Gastrocnemius medialis (tissue), 4 donors: ENCODE data around the gene NCKAP1. TPM values are rescaled to one million over a fixed set of nuclear protein-coding genes. Genes with fewer than 3 reads are reported as not detected.
"Not testable (repeated sequence)": the region's sequence is repeated elsewhere in the genome, so short reads cannot be mapped to it uniquely, and the experiment has no call there.

ENCODE experiments used
- ATAC-seq, 2 donors: fragments of 150-250 bp; one replicate each; pipeline ENCODE4 v1.9.1; 2016
- DNase-seq, 2 donors: peaks; one replicate each; pipeline ENCODE4 v3.0.0-alpha.2; 2019
- H3K27ac ChIP-seq, 4 donors: fragments of 200-600 bp; sonication (generic); 1 replicate in 1 of 4; 2 replicates in 3 of 4; pipeline ENCODE4 v1.5.1; 2016 to 2018; ENCODE audit warnings: mild to moderate bottlenecking in 2 of 4, moderate library complexity in 1 of 4
- H3K27me3 ChIP-seq, 3 donors: fragments of 200-600 bp; sonication (generic) in 2 of 3; 1 replicate in 1 of 3; 2 replicates in 2 of 3; pipeline versions ENCODE4 v1.5.1 to v1.6.0; 2016 to 2019; ENCODE audit warnings: mild to moderate bottlenecking in 1 of 3, moderate library complexity in 1 of 3
- H3K36me3 ChIP-seq, 2 donors: fragments of 200-600 bp; sonication (generic) in 1 of 2; one replicate each; pipeline ENCODE4 v1.5.1; 2017 to 2018
- H3K4me1 ChIP-seq, 2 donors: fragments of 200-600 bp; sonication (generic) in 1 of 2; one replicate each; pipeline ENCODE4 v1.5.1; 2016 to 2017; ENCODE audit warnings: mild to moderate bottlenecking in 2 of 2
- H3K4me3 ChIP-seq, 4 donors: fragments of 200-600 bp; sonication (generic) in 3 of 4; 1 replicate in 1 of 4; 2 replicates in 3 of 4; pipeline ENCODE4 v1.5.1; 2016 to 2019; ENCODE audit warnings: mild to moderate bottlenecking in 2 of 4
- H3K9me3 ChIP-seq, 3 donors: fragments of 200-600 bp; sonication (generic) in 2 of 3; 1 replicate in 1 of 3; 2 replicates in 2 of 3; pipeline ENCODE4 v1.5.1; 2016 to 2019
- POLR2A ChIP-seq, 2 donors: fragments of 450-650 bp; IDR thresholded peaks; one replicate each; pipeline ENCODE4 v1.6.1; 2017; ENCODE audit warnings: antibody characterized with exemption in 2 of 2, mild to moderate bottlenecking in 2 of 2, moderate library complexity in 2 of 2
- in situ Hi-C, 4 donors: fragments of 200-750 bp; cut with MboI; loops; one replicate each; pipeline versions ENCODE4 v1.15.0 to v1.8.0; 2017; ENCODE audit warnings: low sequenced_read_pairs in 4 of 4
- intact Hi-C: fragments of 100-400 bp; cut with DNase I; formaldehyde crosslinking; loops from one replicate; pipeline ENCODE4 v1.15.1; 2023; ENCODE audit warnings: low total_unique reads
- total RNA-seq, 4 donors: library from RNA; depleted of rRNA; stranded (reverse); fragments of >200 nt; gene quantifications; one replicate each; pipeline versions ENCODE4 v1.1.0 to v1.2.3, GENCODE V29; 2016
- TF ChIP-seq, protein P1 (sequence below), 5 experiments: fragments of 450-650 bp in 3 of 5; fragments of 200-600 bp in 2 of 5; sonication (generic) in 2 of 5; IDR thresholded peaks in 4 of 5; conservative IDR thresholded peaks in 1 of 5; 1 replicate in 4 of 5; 2 replicates in 1 of 5; pipeline ENCODE4 v1.5.1; 2016 to 2019; ENCODE audit warnings: antibody characterized with exemption in 5 of 5, mild to moderate bottlenecking in 3 of 5, moderate library complexity in 3 of 5

Gene NCKAP1
- total RNA-seq, 4 donors from 2014 or later, result 152 to 303 (median 168) TPM

GRCh38 chr2:182962641-182963040 is 75.6 kb downstream of the NCKAP1 start:
- H3K27me3 ChIP-seq, result no peaks in the 10 kb centered on the region
- no peak overlapping the region for H3K27ac ChIP-seq
- H3K4me3 ChIP-seq, result no peak overlapping the region
- intact Hi-C loops, result no loop called here
- ATAC-seq, result no peak
- in situ Hi-C loops, result no loop called here
- peaks cover 0 to 54% of the 10 kb centered on the region in 2 donors for H3K36me3 ChIP-seq
- no peaks in the 10 kb centered on the region for H3K9me3 ChIP-seq
- no peak for DNase-seq
- peaks cover 5 to 7% of the 10 kb centered on the region in 2 donors for H3K4me1 ChIP-seq
- TF ChIP-seq, protein P1, sequence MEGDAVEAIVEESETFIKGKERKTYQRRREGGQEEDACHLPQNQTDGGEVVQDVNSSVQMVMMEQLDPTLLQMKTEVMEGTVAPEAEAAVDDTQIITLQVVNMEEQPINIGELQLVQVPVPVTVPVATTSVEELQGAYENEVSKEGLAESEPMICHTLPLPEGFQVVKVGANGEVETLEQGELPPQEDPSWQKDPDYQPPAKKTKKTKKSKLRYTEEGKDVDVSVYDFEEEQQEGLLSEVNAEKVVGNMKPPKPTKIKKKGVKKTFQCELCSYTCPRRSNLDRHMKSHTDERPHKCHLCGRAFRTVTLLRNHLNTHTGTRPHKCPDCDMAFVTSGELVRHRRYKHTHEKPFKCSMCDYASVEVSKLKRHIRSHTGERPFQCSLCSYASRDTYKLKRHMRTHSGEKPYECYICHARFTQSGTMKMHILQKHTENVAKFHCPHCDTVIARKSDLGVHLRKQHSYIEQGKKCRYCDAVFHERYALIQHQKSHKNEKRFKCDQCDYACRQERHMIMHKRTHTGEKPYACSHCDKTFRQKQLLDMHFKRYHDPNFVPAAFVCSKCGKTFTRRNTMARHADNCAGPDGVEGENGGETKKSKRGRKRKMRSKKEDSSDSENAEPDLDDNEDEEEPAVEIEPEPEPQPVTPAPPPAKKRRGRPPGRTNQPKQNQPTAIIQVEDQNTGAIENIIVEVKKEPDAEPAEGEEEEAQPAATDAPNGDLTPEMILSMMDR (IDR thresholded peaks at IDR 0.05 in 4 of 5, conservative IDR thresholded peaks at IDR 0.05 in 1 of 5), result no peak
- TF ChIP-seq POLR2A (IDR thresholded peaks at IDR 0.05), result no peak

GRCh38 chr2:182960869-182961268 is 77.4 kb downstream of the NCKAP1 start:
- H3K27me3 ChIP-seq, H3K27ac ChIP-seq, DNase-seq, H3K9me3 ChIP-seq, ATAC-seq, in situ Hi-C loops, intact Hi-C loops, H3K4me3 ChIP-seq: not testable (repeated sequence)
- Histone ChIP-seq H3K4me1 (peaks cover 10 to 14% of the 10 kb centered on the region in 2 donors), H3K36me3 (peaks cover 0 to 54% of the 10 kb centered on the region in 2 donors)

- Histone ChIP-seq H3K9me3 (no peaks in the 10 kb centered on the region), H3K36me3 (peaks cover 0 to 44% of the 10 kb centered on the region in 2 donors), H3K27me3 (no peaks in the 10 kb centered on the region), H3K4me1 (peaks cover 15 to 19% of the 10 kb centered on the region in 2 donors), H3K4me3 (no peak overlapping the region), H3K27ac (peak overlapping the region in 2 of 4 donors; percentile 29 to 36)
- in situ Hi-C loops, result no loop called here
- TF ChIP-seq POLR2A (IDR thresholded peaks at IDR 0.05), result no peak
- TF ChIP-seq, protein P1 (IDR thresholded peaks at IDR 0.05 in 4 of 5, conservative IDR thresholded peaks at IDR 0.05 in 1 of 5), result no peak
- intact Hi-C loops, result loop anchor here (5.0 kb wide), 1 partner anchor 42 kb away; no protein-coding TSS in a partner anchor
- ATAC-seq (no peak), DNase-seq (no peak)
Measured at GRCh38 chr2:182954789-182955188, 83.5 kb downstream of the NCKAP1 start.

DNA sequence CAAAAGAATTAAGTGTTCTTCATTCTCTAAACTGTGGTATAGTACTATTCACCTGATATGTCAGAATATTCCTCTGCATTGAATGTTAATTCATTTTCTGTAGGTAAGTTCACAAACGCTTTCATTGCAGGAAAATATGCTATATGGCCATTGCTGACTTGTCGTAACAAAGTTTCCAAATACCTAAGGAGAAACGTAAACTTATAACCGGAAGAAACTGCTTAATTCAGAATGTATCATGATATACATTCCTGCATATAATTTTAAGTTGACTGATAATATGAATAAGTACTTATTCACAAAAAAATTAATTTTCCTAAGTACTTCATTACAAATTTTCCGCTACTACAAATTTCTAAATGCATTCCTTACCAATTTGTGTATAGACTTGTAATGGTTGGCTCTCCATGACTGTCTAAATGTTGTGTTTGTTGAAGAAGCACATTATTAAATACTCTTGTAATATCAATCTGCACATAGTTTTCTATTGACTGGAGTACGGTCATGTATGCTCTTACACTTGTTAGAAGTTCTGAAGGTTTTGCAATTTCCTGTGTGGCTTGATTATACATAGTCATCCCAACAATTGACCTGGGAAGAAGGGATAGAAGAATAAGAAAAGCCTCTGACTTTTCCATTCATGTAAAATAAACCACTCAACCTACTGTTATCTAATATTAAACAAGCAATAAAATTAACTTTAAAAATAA is 85.4 kb downstream of the NCKAP1 start:
- no peak for TF ChIP-seq POLR2A (IDR thresholded peaks at IDR 0.05)
- TF ChIP-seq, protein P1 (IDR thresholded peaks at IDR 0.05 in 4 of 5, conservative IDR thresholded peaks at IDR 0.05 in 1 of 5), result no peak
- intact Hi-C loops, result loop anchor here (5.0 kb wide), 1 partner anchor 41 kb away; no protein-coding TSS in a partner anchor
- no peaks in the 10 kb centered on the region for H3K9me3 ChIP-seq

DNA sequence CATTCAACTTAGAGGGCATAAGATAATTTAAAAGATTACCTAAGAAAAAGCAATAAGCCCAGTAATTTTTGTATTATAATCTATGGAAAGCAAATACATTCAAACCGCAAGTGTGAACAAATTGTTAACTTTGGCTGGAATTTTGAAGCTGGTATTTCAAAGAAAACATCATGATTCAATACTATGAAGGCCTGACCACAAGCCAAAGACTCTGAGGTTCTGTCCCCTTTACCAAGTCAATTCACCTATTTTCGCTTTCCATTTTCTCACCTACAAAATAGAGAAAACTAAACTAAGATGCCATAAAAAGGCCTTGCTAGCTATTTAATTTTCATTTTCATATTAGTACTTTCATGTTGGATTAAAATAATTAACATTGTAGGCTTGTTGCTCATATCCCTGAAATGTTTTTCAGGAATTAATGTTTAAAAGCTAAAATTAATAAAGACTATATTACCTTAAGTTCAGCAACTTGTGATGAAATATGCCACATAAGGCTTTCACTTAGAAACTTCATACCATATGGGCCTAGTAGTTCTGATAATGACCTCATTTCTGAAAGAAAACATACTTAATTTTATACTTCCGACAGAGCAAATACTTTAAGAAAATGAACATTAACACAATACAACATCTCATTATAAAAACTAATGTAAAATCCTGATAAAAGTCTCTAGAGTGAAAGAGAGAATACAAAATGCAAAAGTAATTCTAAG is 86.2 kb downstream of the NCKAP1 start:
- TF ChIP-seq, protein P1 (IDR thresholded peaks at IDR 0.05 in 4 of 5, conservative IDR thresholded peaks at IDR 0.05 in 1 of 5), result no peak
- TF ChIP-seq POLR2A (IDR thresholded peaks at IDR 0.05), result no peak
- Histone ChIP-seq H3K27me3 (no peaks in the 10 kb centered on the region), H3K4me3 (no peak overlapping the region), H3K9me3 (no peaks in the 10 kb centered on the region), H3K36me3 (peaks cover 0 to 46% of the 10 kb centered on the region in 2 donors), H3K4me1 (peaks cover 7 to 20% of the 10 kb centered on the region in 2 donors), H3K27ac (peak overlapping the region in 1 of 4 donors; percentile 85)
- ATAC-seq (no peak), DNase-seq (no peak)
- intact Hi-C loops, result loop anchor here (5.0 kb wide), 1 partner anchor 40 kb away; no protein-coding TSS in a partner anchor
- in situ Hi-C loops, result no loop called here

More for the DNA sequence above, 85.4 kb downstream of the NCKAP1 start:
- no peaks in the 10 kb centered on the region for H3K27me3 ChIP-seq
- H3K4me3 ChIP-seq, result no peak overlapping the region
- peaks cover 15 to 26% of the 10 kb centered on the region in 2 donors for H3K4me1 ChIP-seq
- DNase-seq (no peak), ATAC-seq (no peak)
- H3K27ac ChIP-seq, result peak overlapping the region in 1 of 4 donors; percentile 3
- in situ Hi-C loops, result no loop called here
- peaks cover 0 to 44% of the 10 kb centered on the region in 2 donors for H3K36me3 ChIP-seq
